ENCODE results near the gene RYR1. TPM values are rescaled to one million over a fixed set of nuclear protein-coding genes. Genes with fewer than 3 reads are reported as not detected.

The RYR1 gene
- total and polyA plus RNA-seq, 2 of the 8 experiments (the other 6 are each of a cell fraction or from before 2014, with no cell fraction given): 5.8 to 11.8 TPM

DNA sequence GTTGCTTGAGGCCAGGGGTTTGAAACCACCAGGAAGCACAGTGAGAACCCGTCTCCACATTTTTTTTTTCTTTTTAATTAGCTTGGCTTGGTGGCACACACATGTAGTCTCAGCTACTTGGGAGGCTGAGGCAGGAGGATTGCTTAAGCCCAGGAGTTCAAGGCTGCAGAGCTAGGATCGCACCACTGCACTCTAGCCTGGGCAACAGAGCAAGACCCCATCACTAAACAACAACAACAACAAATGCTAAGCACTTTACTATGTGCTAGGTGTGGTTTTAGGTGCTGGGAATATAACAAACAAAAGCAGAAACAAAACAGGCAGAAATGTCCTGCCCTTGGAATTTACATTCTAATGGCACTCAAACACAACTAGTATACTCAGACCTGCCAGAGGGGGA lies 51.3 kb downstream of the RYR1 start:
- Histone ChIP-seq H4K91ac (replicated peaks; ENCODE audit: insufficient read length, low read length) (no peak overlapping the region), H3K9ac (replicated peaks in 1 of 4; ENCODE audit: extremely low read depth in 1 of 4, low read depth in 3 of 4, low read length in 3 of 4) (no peak overlapping the region), H3K56ac (replicated peaks; ENCODE audit: insufficient read length, low read depth, low read length) (no peak overlapping the region), H3K79me1 (ENCODE audit: low read depth, low read length) (no peaks in the 10 kb centered on the region), H2AK5ac (ENCODE audit: low read depth, low read length) (no peak overlapping the region), H3K36me3 (ENCODE audit: control insufficient read depth in 2 of 4, insufficient read depth in 4 of 4, low read length in 3 of 4) (peaks cover 3 to 28% (median 10%) of the 10 kb centered on the region in 4 experiments; a peak in 6 of 8 replicates), H3K27me3 (replicated peaks in 1 of 4; ENCODE audit: control insufficient read depth in 3 of 4, extremely low read depth in 1 of 4, insufficient read depth in 3 of 4, low read length in 3 of 4) (no peaks in the 10 kb centered on the region), H3K4me2 (ENCODE audit: insufficient read depth in 1 of 2, low read depth in 2 of 2, low read length in 2 of 2) (no peak overlapping the region), H3K18ac (ENCODE audit: extremely low read depth, low read length) (no peak overlapping the region), H2BK15ac (ENCODE audit: low read length) (no peak overlapping the region), H3K23me2 (ENCODE audit: low read depth, low read length) (peaks cover 8% of the 10 kb centered on the region; the same call in 1 of the 2 replicates), H3K79me2 (ENCODE audit: control insufficient read depth in 1 of 2, insufficient read depth in 2 of 2, low read length in 2 of 2) (no peaks in the 10 kb centered on the region), H3K23ac (ENCODE audit: insufficient read length) (no peak overlapping the region), H4K5ac (ENCODE audit: insufficient read length, low read depth, low read length) (no peak overlapping the region), H2BK12ac (ENCODE audit: low read depth, low read length) (no peak overlapping the region), H3K9me3 (ENCODE audit: insufficient read depth in 2 of 2, low read depth in 1 of 2, low read length in 1 of 2) (no peaks in the 10 kb centered on the region), H3K14ac (ENCODE audit: insufficient read length) (no peak overlapping the region), H2AFZ (ENCODE audit: low read length) (no peak overlapping the region), H3K27ac (ENCODE audit: low read depth, low read length) (no peak overlapping the region), H2BK120ac (replicated peaks; ENCODE audit: low read depth, low read length) (no peak overlapping the region), H2BK5ac (ENCODE audit: low read depth, low read length) (no peak overlapping the region), H3K4ac (replicated peaks; ENCODE audit: insufficient read length, low read depth, low read length) (no peak overlapping the region), H4K20me1 (replicated peaks in 1 of 2; ENCODE audit: control insufficient read depth in 1 of 2, insufficient read depth in 2 of 2, low read length in 2 of 2) (peaks cover 0 to 2% of the 10 kb centered on the region in 2 experiments), H3K4me3 (ENCODE audit: extremely low read depth in 1 of 4, insufficient read depth in 2 of 4, low read depth in 3 of 4, low read length in 4 of 4) (no peak overlapping the region), H2BK20ac (ENCODE audit: low read length) (no peak overlapping the region), H4K8ac (ENCODE audit: extremely low read depth, insufficient read depth, low read length) (no peak overlapping the region), H3K4me1 (replicated peaks in 1 of 4; ENCODE audit: control insufficient read depth in 3 of 4, insufficient read depth in 4 of 4, low read length in 3 of 4) (no peaks in the 10 kb centered on the region)
- FAIRE-seq: no peak
- no peak for DNase-seq (ENCODE audit: low read depth in 1 of 2, low spot score in 2 of 2)
- ChIA-PET POLR2A (ENCODE audit: partially characterized antibody) (interaction anchor here (0.6 kb wide), 1 partner anchor 130 kb away, joined by 3 read pairs; no protein-coding TSS in a partner anchor), CTCF (ENCODE audit: partially characterized antibody) (no interaction called here)
- WGBS, 2 experiments (ENCODE audit: extremely low coverage in 1 of 2, insufficient coverage in 1 of 2, insufficient read length in 1 of 2, insufficient replicate concordance in 2 of 2, low coverage in 1 of 2, low lambda C conversion rate in 2 of 2, missing lambda C conversion rate in 1 of 2): 100% methylated on average over 2 of the region's 2 CpGs; no CpG with 5 or more reads in 1 of the 2 experiments
- TF ChIP-seq CHD1 (IDR thresholded peaks at IDR 0.05; ENCODE audit: low read depth, low read length) (no peak), POLR2A (IDR thresholded peaks at IDR 0.05; ENCODE audit: control extremely low read depth in 1 of 2, low read depth in 2 of 2, low read length in 2 of 2) (no peak), HDAC6 (IDR thresholded peaks at IDR 0.05; ENCODE audit: low read depth, low read length) (no peak), CTBP2 (IDR thresholded peaks at IDR 0.05; ENCODE audit: borderline replicate concordance, insufficient read depth, insufficient read length, low read length) (no peak), NANOG (IDR thresholded peaks at IDR 0.05; ENCODE audit: insufficient read depth, low read depth, low read length, poor library complexity, severe bottlenecking) (no peak), SIX5 (IDR thresholded peaks at IDR 0.05; ENCODE audit: low read depth, low read length) (no peak), SP4 (IDR thresholded peaks at IDR 0.05; ENCODE audit: low read length) (no peak), RXRA (IDR thresholded peaks at IDR 0.05; ENCODE audit: insufficient read depth, low read depth, low read length) (no peak), SRF (IDR thresholded peaks at IDR 0.05; ENCODE audit: low read depth, low read length) (no peak), CBX5 (IDR thresholded peaks at IDR 0.05; ENCODE audit: low read depth, low read length) (no peak), KDM1A (IDR thresholded peaks at IDR 0.05; ENCODE audit: borderline replicate concordance, low read length) (no peak)
- TF ChIP-seq, protein P1, sequence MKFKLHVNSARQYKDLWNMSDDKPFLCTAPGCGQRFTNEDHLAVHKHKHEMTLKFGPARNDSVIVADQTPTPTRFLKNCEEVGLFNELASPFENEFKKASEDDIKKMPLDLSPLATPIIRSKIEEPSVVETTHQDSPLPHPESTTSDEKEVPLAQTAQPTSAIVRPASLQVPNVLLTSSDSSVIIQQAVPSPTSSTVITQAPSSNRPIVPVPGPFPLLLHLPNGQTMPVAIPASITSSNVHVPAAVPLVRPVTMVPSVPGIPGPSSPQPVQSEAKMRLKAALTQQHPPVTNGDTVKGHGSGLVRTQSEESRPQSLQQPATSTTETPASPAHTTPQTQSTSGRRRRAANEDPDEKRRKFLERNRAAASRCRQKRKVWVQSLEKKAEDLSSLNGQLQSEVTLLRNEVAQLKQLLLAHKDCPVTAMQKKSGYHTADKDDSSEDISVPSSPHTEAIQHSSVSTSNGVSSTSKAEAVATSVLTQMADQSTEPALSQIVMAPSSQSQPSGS (IDR thresholded peaks at IDR 0.05; ENCODE audit: low read length): no peak
